ENCODE results near the gene RBM5. TPM values are rescaled to one million over a fixed set of nuclear protein-coding genes. Genes with fewer than 3 reads are reported as not detected.

RBM5 gene
- total RNA-seq, 1 experiment from 2014 or later: 89.1 TPM

- no TSS peak for BruUV-seq (replicated peaks)
- ChIA-PET POLR2A (no interaction called here), CTCF (no interaction called here), RAD21 (ENCODE audit: low non-redundant PET in 1 of 2, low total read pairs in 2 of 2, uncharacterized antibody in 2 of 2, unreplicated experiment in 2 of 2) (no interaction called here)
- ATAC-seq (no peak), DNase-seq (ENCODE audit: low read depth, low spot score) (no peak)
- Histone ChIP-seq H3K27me3 (ENCODE audit: insufficient read depth, low read length) (no peaks in the 10 kb centered on the region), H3K4me1 (ENCODE audit: control insufficient read depth in 1 of 2, insufficient read depth in 2 of 2, low read length in 2 of 2) (peaks cover 3 to 37% of the 10 kb centered on the region in 2 experiments; a peak in 2 of 4 replicates), H4K20me1 (ENCODE audit: insufficient read depth) (no peaks in the 10 kb centered on the region), H3K9ac (ENCODE audit: low read length) (no peak overlapping the region), H3K79me2 (ENCODE audit: insufficient read depth, low read length) (no peaks in the 10 kb centered on the region), H3K4me3 (replicated peaks in 1 of 2; ENCODE audit: low read depth in 1 of 2, low read length in 2 of 2) (no peak overlapping the region), H2AFZ (ENCODE audit: low read depth, low read length, poor library complexity, severe bottlenecking) (no peak overlapping the region), H3K9me3 (ENCODE audit: control insufficient read depth in 1 of 2, insufficient read depth in 1 of 2, low read depth in 1 of 2, low read length in 2 of 2) (no peaks in the 10 kb centered on the region), H3K27ac (ENCODE audit: low read depth, low read length) (no peak overlapping the region), H3K9me2 (ENCODE audit: insufficient read depth) (no peaks in the 10 kb centered on the region), H3K36me3 (ENCODE audit: control insufficient read depth in 1 of 2, insufficient read depth in 2 of 2, low read length in 2 of 2) (no peaks in the 10 kb centered on the region; a peak in 1 of 4 replicates), H3K4me2 (ENCODE audit: low read length) (no peak overlapping the region)
- TF ChIP-seq POLR2A (IDR thresholded peaks at IDR 0.05; ENCODE audit: borderline replicate concordance, extremely low read depth, insufficient read depth, insufficient read length): no peak
- no peak for TF ChIP-seq SIN3A (IDR thresholded peaks at IDR 0.05; ENCODE audit: low read depth)
- no peak for TF ChIP-seq YY1 (IDR thresholded peaks at IDR 0.05; ENCODE audit: extremely low read depth, insufficient replicate concordance, low read depth, low read length)
- TF ChIP-seq ELF1 (IDR thresholded peaks at IDR 0.05; ENCODE audit: borderline replicate concordance, low read depth): no peak
- TF ChIP-seq TCF7L2 (IDR thresholded peaks at IDR 0.05; ENCODE audit: borderline replicate concordance, extremely low read depth, insufficient read depth, insufficient read length): no peak
- no peak for TF ChIP-seq CBX3 (IDR thresholded peaks at IDR 0.05; ENCODE audit: low read depth)
- TF ChIP-seq ATF3 (IDR thresholded peaks at IDR 0.05): no peak
- no peak for TF ChIP-seq REST (IDR thresholded peaks at IDR 0.05; ENCODE audit: low read depth)
- TF ChIP-seq FOSL1 (IDR thresholded peaks at IDR 0.05; ENCODE audit: low read depth): no peak
- no peak for TF ChIP-seq RAD21 (IDR thresholded peaks at IDR 0.05; ENCODE audit: low read depth)
- no peak for TF ChIP-seq ZNF274 (IDR thresholded peaks at IDR 0.05; ENCODE audit: low read depth, low read length)
- TF ChIP-seq CTCF (IDR thresholded peaks at IDR 0.05 in 2 of 3, conservative IDR thresholded peaks at IDR 0.05 in 1 of 3; ENCODE audit: borderline replicate concordance in 1 of 3, insufficient read depth in 1 of 3, low read depth in 2 of 3, low read length in 2 of 3): no peak
- intact Hi-C loops (cut with micrococcal nuclease): no loop called here
Observed at GRCh38 chr3:50162034-50162883, 73.5 kb downstream of the RBM5 start.
